GM19467 (cell line): Measurements from ENCODE around the gene GDPD5.

Experiments
- ATAC-seq: cut with Tn5 transposase; IDR thresholded peaks from one replicate; pipeline ENCODE4 v1.9.1; 2021; ENCODE audit warnings: mild to moderate bottlenecking, moderate library complexity; ENCODE audit not compliant: unreplicated experiment

The GDPD5 gene

GRCh38 chr11:75495749-75496304 is 29.9 kb downstream of the GDPD5 start:
- ATAC-seq, result no peak

- ATAC-seq, result no peak
Measured at GRCh38 chr11:75493626-75494025, 32.1 kb downstream of the GDPD5 start.

GRCh38 chr11:75492181-75492820 is 33.4 kb downstream of the GDPD5 start:
- ATAC-seq, result peak; percentile 50

- no peak for ATAC-seq
Measured at GRCh38 chr11:75491465-75491864, 34.3 kb downstream of the GDPD5 start.

- ATAC-seq, result no peak
Measured at GRCh38 chr11:75490221-75491181, 35.2 kb downstream of the GDPD5 start.

GRCh38 chr11:75487365-75487764 is 38.4 kb downstream of the GDPD5 start:
- no peak for ATAC-seq

GRCh38 chr11:75485742-75486141 is 40.0 kb downstream of the GDPD5 start:
- no peak for ATAC-seq

GRCh38 chr11:75482931-75483469 is 42.7 kb downstream of the GDPD5 start:
- ATAC-seq, result no peak

- no peak for ATAC-seq
Measured at GRCh38 chr11:75481922-75482606, 43.7 kb downstream of the GDPD5 start.

GRCh38 chr11:75481223-75481921 is 44.4 kb downstream of the GDPD5 start:
- ATAC-seq, result no peak

- ATAC-seq, result no peak
Measured at GRCh38 chr11:75480185-75481175, 45.3 kb downstream of the GDPD5 start.

GRCh38 chr11:75479597-75480145 is 46.1 kb downstream of the GDPD5 start:
- no peak for ATAC-seq

GRCh38 chr11:75478783-75479596 is 46.8 kb downstream of the GDPD5 start:
- ATAC-seq, result no peak

- no peak for ATAC-seq
Measured at GRCh38 chr11:75477614-75477935, 48.2 kb downstream of the GDPD5 start.

- ATAC-seq, result no peak
Measured at GRCh38 chr11:75476739-75477613, 48.8 kb downstream of the GDPD5 start.

GRCh38 chr11:75475767-75476650 is 49.7 kb downstream of the GDPD5 start:
- ATAC-seq, result no peak
